OCI-LY7 (cell line): ENCODE data around the gene ABHD10. TPM values are rescaled to one million over a fixed set of nuclear protein-coding genes. Genes with fewer than 3 reads are reported as not detected.

Experiments
- BruUV-seq: library from RNA; stranded (reverse); fragments of 400-500 nt; replicated peaks from 2 replicates; lab custom pipeline; 2021; lab: Mats Ljungman, UMichigan
- CTCF ChIA-PET: fragments of 300-600 bp; sonication (Branson Sonifier 250); formaldehyde crosslinking; loops from one replicate; lab custom pipeline; 2022; ENCODE audit warnings: antibody characterized with exemption; ENCODE audit not compliant: unreplicated experiment; lab: Charles Lee
- POLR2A ChIA-PET: fragments of 300-600 bp; sonication (Branson Sonifier 250); formaldehyde crosslinking; loops from one replicate; lab custom pipeline; 2022; ENCODE audit warnings: antibody characterized with exemption; lab: Charles Lee
- DNase-seq: peaks from one replicate; pipeline ENCODE4 v3.0.0-alpha.2; 2015; ENCODE audit warnings: low spot score
- H2AFZ ChIP-seq: fragments of 200-600 bp; sonication (generic), shearing (Covaris generic); 2 replicates; pipeline ENCODE4 v1.6.1; 2014; ENCODE audit warnings: mild to moderate bottlenecking, antibody characterized with exemption, low read length, moderate library complexity
- H3K27ac ChIP-seq: fragments of 200-600 bp; sonication (generic); 2 replicates; pipeline ENCODE4 v1.5.1; 2014; ENCODE audit warnings: mixed run types, low read depth, mild to moderate bottlenecking, moderate library complexity, low read length, inconsistent platforms; ENCODE audit not compliant: poor library complexity, severe bottlenecking
- H3K36me3 ChIP-seq: fragments of 200-600 bp; sonication (generic); 2 replicates; pipeline ENCODE4 v1.6.1; 2014; ENCODE audit warnings: mild to moderate bottlenecking, antibody characterized with exemption, low read length, moderate library complexity, mixed read lengths; ENCODE audit not compliant: insufficient read depth
- H3K4me1 ChIP-seq: fragments of 200-600 bp; sonication (generic); 2 replicates; pipeline ENCODE4 v1.5.1; 2014; ENCODE audit warnings: mild to moderate bottlenecking, low read length; ENCODE audit not compliant: insufficient read depth, poor library complexity, severe bottlenecking
- H3K4me2 ChIP-seq: fragments of 200-600 bp; sonication (generic); 2 replicates; pipeline ENCODE4 v1.6.1; 2014; ENCODE audit warnings: mild to moderate bottlenecking, low read length
- H3K4me3 ChIP-seq: fragments of 200-600 bp; sonication (generic); 2 replicates; pipeline ENCODE4 v1.5.1; 2014; ENCODE audit warnings: mild to moderate bottlenecking, low read depth, low read length; ENCODE audit not compliant: poor library complexity, severe bottlenecking
- H3K79me2 ChIP-seq: fragments of 200-600 bp; sonication (generic); 2 replicates; pipeline ENCODE4 v1.6.1; 2016; ENCODE audit warnings: low read depth, mild to moderate bottlenecking, low read length, moderate library complexity, mixed read lengths; ENCODE audit not compliant: insufficient read depth
- H3K9me2 ChIP-seq: fragments of 200-600 bp; sonication (generic); 2 replicates; pipeline ENCODE4 v1.6.1; 2016; ENCODE audit warnings: mild to moderate bottlenecking, low read length, mixed read lengths; ENCODE audit not compliant: insufficient read depth
- H3K9me3 ChIP-seq: fragments of 200-600 bp; sonication (generic); 2 replicates; pipeline ENCODE4 v1.6.1; 2014; ENCODE audit warnings: mild to moderate bottlenecking, mixed run types, low read length, mixed read lengths
- H4K20me1 ChIP-seq: fragments of 200-600 bp; sonication (generic); 2 replicates; pipeline ENCODE4 v1.6.1; 2014; ENCODE audit warnings: mild to moderate bottlenecking, antibody characterized with exemption, low read length, moderate library complexity, mixed read lengths; ENCODE audit not compliant: insufficient read depth
- EZH2phosphoT487 ChIP-seq: fragments of 200-600 bp; sonication (generic); IDR thresholded peaks from 2 replicates; pipeline ENCODE4 v1.6.1; 2018; ENCODE audit warnings: low read depth, borderline replicate concordance, mild to moderate bottlenecking, mixed run types, antibody characterized with exemption, low read length, moderate library complexity, mixed read lengths
- intact Hi-C: fragments of 100-400 bp; cut with micrococcal nuclease; formaldehyde crosslinking; loops from one replicate; pipeline ENCODE4 v1.10.0; 2022; ENCODE audit not compliant: unreplicated experiment
- total RNA-seq, 2 experiments: library from RNA; depleted of rRNA in 1 of 2; stranded (reverse); fragments of >200 nt in 1 of 2; shearing (Covaris generic) in 1 of 2; gene quantifications; 2 replicates each; pipeline ENCODE4 v1.2.3, GENCODE V29; 2014 to 2022
- TF ChIP-seq, protein P1 (sequence below): fragments of 200-600 bp; sonication (generic); conservative IDR thresholded peaks from 2 replicates; pipeline ENCODE4 v1.5.1; 2014; ENCODE audit warnings: mild to moderate bottlenecking, antibody characterized with exemption, low read length, moderate library complexity, mixed read lengths

ABHD10 gene
- total RNA-seq, 2 experiments from 2014 or later = 40.8 to 46.5 TPM

DNA sequence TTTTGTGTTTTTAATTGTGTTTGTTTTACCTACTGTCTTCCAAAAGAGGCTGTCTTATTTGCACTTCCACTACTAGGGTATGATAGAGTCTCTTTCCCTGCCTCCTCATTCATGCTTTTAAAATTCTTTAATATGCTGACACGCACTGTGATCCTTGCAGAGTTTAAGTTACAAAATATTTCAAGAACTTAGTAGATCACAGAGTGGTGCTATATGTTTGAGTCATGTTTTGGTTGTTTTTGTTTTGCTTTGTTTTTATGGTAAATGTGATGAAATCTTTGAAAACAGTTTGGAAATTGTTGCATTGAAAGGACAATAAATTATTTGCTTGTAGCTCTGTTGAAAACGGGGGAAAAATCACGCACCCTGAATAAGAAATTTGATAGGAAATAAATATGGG lies 5.9 kb upstream of the ABHD10 start:
- CTCF ChIA-PET = no interaction called here
- H2AFZ ChIP-seq = no peak overlapping the region

DNA sequence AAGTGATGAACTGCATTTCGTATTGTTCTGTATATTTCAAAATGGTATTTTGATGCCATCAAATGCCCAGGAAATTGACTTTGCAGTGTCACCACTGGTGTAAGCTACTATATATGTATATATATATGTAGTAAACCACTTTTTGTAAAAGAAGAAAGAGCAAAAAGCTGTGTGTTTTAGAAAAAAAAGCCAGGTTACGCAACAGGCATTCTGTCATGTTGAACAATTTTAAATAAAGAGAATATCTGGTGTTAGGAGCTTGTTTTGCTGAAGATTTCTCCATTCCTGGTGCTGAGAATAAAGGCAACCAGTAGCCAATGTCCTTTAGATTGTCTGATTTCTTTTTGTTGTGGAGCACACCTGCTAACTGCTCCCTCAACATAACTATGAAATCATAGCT lies 3.7 kb upstream of the ABHD10 start:
- Histone ChIP-seq H3K79me2 (peaks cover 10% of the 10 kb centered on the region), H3K36me3 (no peaks in the 10 kb centered on the region), H4K20me1 (no peaks in the 10 kb centered on the region), H3K27ac (no peak overlapping the region), H2AFZ (no peak overlapping the region), H3K4me2 (no peak overlapping the region), H3K4me3 (no peak overlapping the region), H3K4me1 (peaks cover 6% of the 10 kb centered on the region), H3K9me3 (no peaks in the 10 kb centered on the region), H3K9me2 (no peaks in the 10 kb centered on the region)
- POLR2A ChIA-PET = interaction anchor here (0.6 to 1.8 kb wide), 4 partner anchors 15 to 281 kb away, joined by 3 to 8 read pairs (median 3); no protein-coding TSS in a partner anchor
- TF ChIP-seq, protein P1, sequence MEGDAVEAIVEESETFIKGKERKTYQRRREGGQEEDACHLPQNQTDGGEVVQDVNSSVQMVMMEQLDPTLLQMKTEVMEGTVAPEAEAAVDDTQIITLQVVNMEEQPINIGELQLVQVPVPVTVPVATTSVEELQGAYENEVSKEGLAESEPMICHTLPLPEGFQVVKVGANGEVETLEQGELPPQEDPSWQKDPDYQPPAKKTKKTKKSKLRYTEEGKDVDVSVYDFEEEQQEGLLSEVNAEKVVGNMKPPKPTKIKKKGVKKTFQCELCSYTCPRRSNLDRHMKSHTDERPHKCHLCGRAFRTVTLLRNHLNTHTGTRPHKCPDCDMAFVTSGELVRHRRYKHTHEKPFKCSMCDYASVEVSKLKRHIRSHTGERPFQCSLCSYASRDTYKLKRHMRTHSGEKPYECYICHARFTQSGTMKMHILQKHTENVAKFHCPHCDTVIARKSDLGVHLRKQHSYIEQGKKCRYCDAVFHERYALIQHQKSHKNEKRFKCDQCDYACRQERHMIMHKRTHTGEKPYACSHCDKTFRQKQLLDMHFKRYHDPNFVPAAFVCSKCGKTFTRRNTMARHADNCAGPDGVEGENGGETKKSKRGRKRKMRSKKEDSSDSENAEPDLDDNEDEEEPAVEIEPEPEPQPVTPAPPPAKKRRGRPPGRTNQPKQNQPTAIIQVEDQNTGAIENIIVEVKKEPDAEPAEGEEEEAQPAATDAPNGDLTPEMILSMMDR = no peak
- no peak for TF ChIP-seq EZH2phosphoT487
- DNase-seq = no peak
- intact Hi-C loops = no loop called here
- BruUV-seq = no TSS peak
- CTCF ChIA-PET = no interaction called here

More for the DNA sequence above, 5.9 kb upstream of the ABHD10 start:
- POLR2A ChIA-PET = interaction anchor here (0.6 to 1.3 kb wide), 2 partner anchors 9 to 289 kb away, joined by 4 read pairs; no protein-coding TSS in a partner anchor
- Histone ChIP-seq H3K27ac (no peak overlapping the region), H3K4me1 (no peaks in the 10 kb centered on the region), H3K9me2 (no peaks in the 10 kb centered on the region), H4K20me1 (no peaks in the 10 kb centered on the region), H3K4me2 (no peak overlapping the region), H3K79me2 (no peaks in the 10 kb centered on the region), H3K4me3 (no peak overlapping the region), H3K9me3 (no peaks in the 10 kb centered on the region), H3K36me3 (no peaks in the 10 kb centered on the region)
- TF ChIP-seq, protein P1 = no peak
- no peak for TF ChIP-seq EZH2phosphoT487
- intact Hi-C loops = no loop called here
- no peak for DNase-seq
- BruUV-seq = no TSS peak

DNA sequence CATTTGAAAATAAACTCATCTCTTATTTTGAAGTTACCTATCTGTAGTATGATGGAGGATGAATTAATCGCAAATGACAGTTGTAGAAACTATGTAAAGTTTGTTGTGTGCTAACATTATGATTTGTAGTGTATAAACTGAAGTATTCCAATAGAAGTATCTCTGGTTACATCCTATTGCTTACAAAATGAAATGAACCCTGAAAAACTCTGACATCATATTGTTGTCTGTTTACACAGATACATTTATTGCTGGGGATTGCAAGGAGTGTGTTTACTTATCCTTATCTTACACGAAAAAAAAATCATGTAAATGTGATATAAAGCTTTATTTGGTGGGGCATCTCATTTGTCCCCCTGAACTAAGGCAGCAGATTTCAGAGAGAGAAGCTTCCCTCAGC lies 2.6 kb upstream of the ABHD10 start:
- intact Hi-C loops = no loop called here

More for the DNA sequence above, 2.6 kb upstream of the ABHD10 start:
- peaks cover 18% of the 10 kb centered on the region for H3K4me1 ChIP-seq
- H3K4me2 ChIP-seq = no peak overlapping the region
- ChIA-PET POLR2A (interaction anchor here (1.0 to 1.4 kb wide), 2 partner anchors 8 to 12 kb away, joined by 3 to 4 read pairs; no protein-coding TSS in a partner anchor), CTCF (no interaction called here)
- no TSS peak for BruUV-seq
- peaks cover 4% of the 10 kb centered on the region; the same call in 1 of the 2 replicates for H4K20me1 ChIP-seq
- H3K4me3 ChIP-seq = no peak overlapping the region
- no peaks in the 10 kb centered on the region for H3K9me2 ChIP-seq
- H3K9me3 ChIP-seq = no peaks in the 10 kb centered on the region
- no peak for DNase-seq
- no peak overlapping the region for H2AFZ ChIP-seq
- peaks cover 22% of the 10 kb centered on the region for H3K79me2 ChIP-seq
- TF ChIP-seq, protein P1 = no peak
- TF ChIP-seq EZH2phosphoT487 = no peak
- H3K36me3 ChIP-seq = no peaks in the 10 kb centered on the region
- no peak overlapping the region for H3K27ac ChIP-seq
